ENCODE results near the gene UBAC1. TPM values are rescaled to one million over a fixed set of nuclear protein-coding genes. Genes with fewer than 3 reads are reported as not detected.

The UBAC1 gene
- 30.2 to 39.1 TPM (median 34.8 TPM) in 5 replicates for total RNA-seq (2022; extraction: Qiagen RNA extraction)

GRCh38 chr9:135961277-135961715 lies at the start of gene UBAC1:
UBAC1 (minus strand) TSS chr9:135961373; CDS start chr9:135961162, 211 bp downstream.

DNA sequence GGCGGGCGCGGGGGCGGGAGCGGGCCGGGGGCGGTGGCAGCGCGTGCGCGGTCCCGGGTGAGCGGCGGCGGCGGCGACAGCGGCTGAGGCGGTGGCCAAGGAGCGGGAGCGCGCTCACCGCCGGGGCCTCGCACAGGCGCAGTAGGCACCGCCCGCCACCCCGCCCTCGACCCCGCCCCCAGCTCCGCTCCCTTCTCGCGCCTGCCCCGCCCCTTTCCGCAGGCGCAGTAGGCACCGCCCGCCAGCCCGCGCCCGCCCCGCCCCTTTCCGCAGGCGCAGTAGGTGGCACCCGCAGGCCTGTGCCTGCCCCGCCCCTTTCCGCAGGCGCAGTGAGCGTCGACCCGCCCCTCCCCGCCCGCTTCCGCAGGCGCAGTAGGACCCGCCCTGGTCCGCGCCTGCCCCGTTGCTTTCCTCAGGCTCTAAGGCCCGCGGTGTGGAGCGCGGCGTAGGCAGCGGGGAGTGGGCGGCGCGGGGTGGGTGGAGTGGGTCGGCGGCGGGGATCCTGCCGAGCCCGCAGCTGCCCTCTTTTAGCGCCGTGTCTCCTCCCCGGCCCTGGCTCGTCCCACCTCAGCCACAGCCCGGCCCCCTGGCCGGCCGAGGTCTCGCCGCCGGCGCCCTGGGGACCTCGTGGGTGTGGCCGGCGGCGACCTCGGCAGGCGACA lies 53.6 kb downstream of the UBAC1 start, which contains the start of gene CAMSAP1:
TSS of gene CAMSAP1 (minus strand) at position 116 of the 662 bp plus-strand sequence. CDS start 387 bp downstream, outside the sequence.

Other genes with a start within 250 kb of the UBAC1 start
- gene CAMSAP1, start 53.8 kb downstream of the UBAC1 start, total RNA-seq (2022; extraction: Qiagen RNA extraction), result 19.3 to 25.2 TPM (median 19.8 TPM) in 5 replicates
- gene NACC2, start 133.9 kb upstream of the UBAC1 start, total RNA-seq (2022; extraction: Qiagen RNA extraction), result 28.9 to 38.1 TPM (median 35.5 TPM) in 5 replicates
- gene TMEM250, start 157.5 kb upstream of the UBAC1 start, total RNA-seq (2022; extraction: Qiagen RNA extraction), result 34.3 to 49.7 TPM (median 46.6 TPM) in 5 replicates
- 0.07 to 0.08 TPM (median 0.08 TPM) in 4 of 5 replicates, not detected in the other for gene LHX3, start 243.8 kb upstream of the UBAC1 start, total RNA-seq (2022; extraction: Qiagen RNA extraction)